Right lobe of liver (tissue), 4 donors: ENCODE data around the gene CCDC81.

Experiments
- CTCF ChIP-seq, 4 donors: fragments of 200-600 bp in 3 of 4; fragments of 450-650 bp in 1 of 4; IDR thresholded peaks; one replicate each; pipeline versions ENCODE4 v1.5.1 to v1.8.0; 2016 to 2022; ENCODE audit warnings: antibody characterized with exemption in 4 of 4, mild to moderate bottlenecking in 2 of 4
- POLR2A ChIP-seq: fragments of 450-650 bp; IDR thresholded peaks from one replicate; pipeline ENCODE4 v1.6.1; 2017; ENCODE audit warnings: antibody characterized with exemption, mild to moderate bottlenecking
- donor health status: DM: no; HTN: no; CAD: no.
- donor health status: DM: no; HTN: no; CAD: no.
- donor health status: DM: no; HTN: yes; CAD: no.

GRCh38 chr11:86403458-86403857 is 28.8 kb downstream of the CCDC81 start:
- no peak for TF ChIP-seq CTCF (IDR thresholded peaks at IDR 0.05)
- TF ChIP-seq POLR2A: no peak
